SK-N-SH (cell line): ENCODE results near the gene ABHD13.

ENCODE experiments used
- EP300 ChIP-seq, 2 experiments: IDR thresholded peaks; 2 replicates each; pipeline versions ENCODE4 v1.4.0 to v1.6.1; 2012; ENCODE audit warnings: borderline replicate concordance in 1 of 2, low read depth in 1 of 2, low read length in 1 of 2
- FOSL2 ChIP-seq: IDR thresholded peaks from 2 replicates; pipeline ENCODE4 v1.4.0; 2012; ENCODE audit warnings: low read depth, mild to moderate bottlenecking, moderate library complexity, borderline replicate concordance
- FOXM1 ChIP-seq: IDR thresholded peaks from 2 replicates; pipeline ENCODE4 v1.4.0; 2012; ENCODE audit warnings: low read depth, mild to moderate bottlenecking
- JUND ChIP-seq: IDR thresholded peaks from 2 replicates; pipeline ENCODE4 v1.4.0; 2012
- POLR2AphosphoS5 ChIP-seq: IDR thresholded peaks from 2 replicates; pipeline ENCODE4 v1.6.1; 2012; ENCODE audit warnings: low read depth, low read length
- USF2 ChIP-seq: fragments of 150-350 bp; IDR thresholded peaks from 2 replicates; pipeline ENCODE4 v1.6.1; 2017; ENCODE audit warnings: antibody characterized with exemption, low read length, low read depth, borderline replicate concordance
- TF ChIP-seq, protein P1 (sequence below): fragments of 200-600 bp; sonication (generic); IDR thresholded peaks from 2 replicates; pipeline ENCODE4 v1.6.1; 2017; ENCODE audit warnings: antibody characterized with exemption, mild to moderate bottlenecking, moderate library complexity
- TF ChIP-seq, protein P2 (sequence below): IDR thresholded peaks from 2 replicates; pipeline ENCODE4 v1.6.1; 2012; ENCODE audit warnings: mild to moderate bottlenecking, low read depth, low read length, moderate library complexity
- TF ChIP-seq, protein P3 (sequence below): IDR thresholded peaks from 2 replicates; pipeline ENCODE4 v1.4.0; 2012; ENCODE audit warnings: low read depth, borderline replicate concordance
- TF ChIP-seq, protein P4 (sequence below): IDR thresholded peaks from 2 replicates; pipeline ENCODE4 v1.4.0; 2012; ENCODE audit warnings: low read depth

GRCh38 chr13:108269601-108270328 is 51.6 kb downstream of the ABHD13 start, which contains the start of gene TNFSF13B:
- no peak for TF ChIP-seq USF2
- TF ChIP-seq, protein P1, sequence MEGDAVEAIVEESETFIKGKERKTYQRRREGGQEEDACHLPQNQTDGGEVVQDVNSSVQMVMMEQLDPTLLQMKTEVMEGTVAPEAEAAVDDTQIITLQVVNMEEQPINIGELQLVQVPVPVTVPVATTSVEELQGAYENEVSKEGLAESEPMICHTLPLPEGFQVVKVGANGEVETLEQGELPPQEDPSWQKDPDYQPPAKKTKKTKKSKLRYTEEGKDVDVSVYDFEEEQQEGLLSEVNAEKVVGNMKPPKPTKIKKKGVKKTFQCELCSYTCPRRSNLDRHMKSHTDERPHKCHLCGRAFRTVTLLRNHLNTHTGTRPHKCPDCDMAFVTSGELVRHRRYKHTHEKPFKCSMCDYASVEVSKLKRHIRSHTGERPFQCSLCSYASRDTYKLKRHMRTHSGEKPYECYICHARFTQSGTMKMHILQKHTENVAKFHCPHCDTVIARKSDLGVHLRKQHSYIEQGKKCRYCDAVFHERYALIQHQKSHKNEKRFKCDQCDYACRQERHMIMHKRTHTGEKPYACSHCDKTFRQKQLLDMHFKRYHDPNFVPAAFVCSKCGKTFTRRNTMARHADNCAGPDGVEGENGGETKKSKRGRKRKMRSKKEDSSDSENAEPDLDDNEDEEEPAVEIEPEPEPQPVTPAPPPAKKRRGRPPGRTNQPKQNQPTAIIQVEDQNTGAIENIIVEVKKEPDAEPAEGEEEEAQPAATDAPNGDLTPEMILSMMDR: no peak
- TF ChIP-seq, protein P2, sequence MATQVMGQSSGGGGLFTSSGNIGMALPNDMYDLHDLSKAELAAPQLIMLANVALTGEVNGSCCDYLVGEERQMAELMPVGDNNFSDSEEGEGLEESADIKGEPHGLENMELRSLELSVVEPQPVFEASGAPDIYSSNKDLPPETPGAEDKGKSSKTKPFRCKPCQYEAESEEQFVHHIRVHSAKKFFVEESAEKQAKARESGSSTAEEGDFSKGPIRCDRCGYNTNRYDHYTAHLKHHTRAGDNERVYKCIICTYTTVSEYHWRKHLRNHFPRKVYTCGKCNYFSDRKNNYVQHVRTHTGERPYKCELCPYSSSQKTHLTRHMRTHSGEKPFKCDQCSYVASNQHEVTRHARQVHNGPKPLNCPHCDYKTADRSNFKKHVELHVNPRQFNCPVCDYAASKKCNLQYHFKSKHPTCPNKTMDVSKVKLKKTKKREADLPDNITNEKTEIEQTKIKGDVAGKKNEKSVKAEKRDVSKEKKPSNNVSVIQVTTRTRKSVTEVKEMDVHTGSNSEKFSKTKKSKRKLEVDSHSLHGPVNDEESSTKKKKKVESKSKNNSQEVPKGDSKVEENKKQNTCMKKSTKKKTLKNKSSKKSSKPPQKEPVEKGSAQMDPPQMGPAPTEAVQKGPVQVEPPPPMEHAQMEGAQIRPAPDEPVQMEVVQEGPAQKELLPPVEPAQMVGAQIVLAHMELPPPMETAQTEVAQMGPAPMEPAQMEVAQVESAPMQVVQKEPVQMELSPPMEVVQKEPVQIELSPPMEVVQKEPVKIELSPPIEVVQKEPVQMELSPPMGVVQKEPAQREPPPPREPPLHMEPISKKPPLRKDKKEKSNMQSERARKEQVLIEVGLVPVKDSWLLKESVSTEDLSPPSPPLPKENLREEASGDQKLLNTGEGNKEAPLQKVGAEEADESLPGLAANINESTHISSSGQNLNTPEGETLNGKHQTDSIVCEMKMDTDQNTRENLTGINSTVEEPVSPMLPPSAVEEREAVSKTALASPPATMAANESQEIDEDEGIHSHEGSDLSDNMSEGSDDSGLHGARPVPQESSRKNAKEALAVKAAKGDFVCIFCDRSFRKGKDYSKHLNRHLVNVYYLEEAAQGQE: no peak
- no peak for TF ChIP-seq FOXM1
- no peak for TF ChIP-seq EP300 (IDR thresholded peaks at IDR 0.05; ENCODE audit: borderline replicate concordance in 1 of 2, low read depth in 1 of 2, low read length in 1 of 2)
- TF ChIP-seq, protein P3, sequence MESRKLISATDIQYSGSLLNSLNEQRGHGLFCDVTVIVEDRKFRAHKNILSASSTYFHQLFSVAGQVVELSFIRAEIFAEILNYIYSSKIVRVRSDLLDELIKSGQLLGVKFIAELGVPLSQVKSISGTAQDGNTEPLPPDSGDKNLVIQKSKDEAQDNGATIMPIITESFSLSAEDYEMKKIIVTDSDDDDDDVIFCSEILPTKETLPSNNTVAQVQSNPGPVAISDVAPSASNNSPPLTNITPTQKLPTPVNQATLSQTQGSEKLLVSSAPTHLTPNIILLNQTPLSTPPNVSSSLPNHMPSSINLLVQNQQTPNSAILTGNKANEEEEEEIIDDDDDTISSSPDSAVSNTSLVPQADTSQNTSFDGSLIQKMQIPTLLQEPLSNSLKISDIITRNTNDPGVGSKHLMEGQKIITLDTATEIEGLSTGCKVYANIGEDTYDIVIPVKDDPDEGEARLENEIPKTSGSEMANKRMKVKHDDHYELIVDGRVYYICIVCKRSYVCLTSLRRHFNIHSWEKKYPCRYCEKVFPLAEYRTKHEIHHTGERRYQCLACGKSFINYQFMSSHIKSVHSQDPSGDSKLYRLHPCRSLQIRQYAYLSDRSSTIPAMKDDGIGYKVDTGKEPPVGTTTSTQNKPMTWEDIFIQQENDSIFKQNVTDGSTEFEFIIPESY: no peak
- no peak for TF ChIP-seq POLR2AphosphoS5
- TF ChIP-seq, protein P4, sequence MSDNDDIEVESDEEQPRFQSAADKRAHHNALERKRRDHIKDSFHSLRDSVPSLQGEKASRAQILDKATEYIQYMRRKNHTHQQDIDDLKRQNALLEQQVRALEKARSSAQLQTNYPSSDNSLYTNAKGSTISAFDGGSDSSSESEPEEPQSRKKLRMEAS: no peak
- TF ChIP-seq JUND: no peak
- no peak for TF ChIP-seq FOSL2
